CD1c-positive myeloid dendritic cell (primary cell): Measurements from ENCODE around the gene CROCC.
"Not testable (repeated sequence)": the region's sequence is repeated elsewhere in the genome, so short reads cannot be mapped to it uniquely, and the experiment has no call there.

Experiments
- DNase-seq: peaks from one replicate; pipeline ENCODE4 v3.0.0-alpha.2; 2016; ENCODE audit errors: extremely low spot score

Gene CROCC

GRCh38 chr1:16938351-16939321 lies 16.9 kb downstream of the CROCC start:
- DNase-seq = no peak

DNA sequence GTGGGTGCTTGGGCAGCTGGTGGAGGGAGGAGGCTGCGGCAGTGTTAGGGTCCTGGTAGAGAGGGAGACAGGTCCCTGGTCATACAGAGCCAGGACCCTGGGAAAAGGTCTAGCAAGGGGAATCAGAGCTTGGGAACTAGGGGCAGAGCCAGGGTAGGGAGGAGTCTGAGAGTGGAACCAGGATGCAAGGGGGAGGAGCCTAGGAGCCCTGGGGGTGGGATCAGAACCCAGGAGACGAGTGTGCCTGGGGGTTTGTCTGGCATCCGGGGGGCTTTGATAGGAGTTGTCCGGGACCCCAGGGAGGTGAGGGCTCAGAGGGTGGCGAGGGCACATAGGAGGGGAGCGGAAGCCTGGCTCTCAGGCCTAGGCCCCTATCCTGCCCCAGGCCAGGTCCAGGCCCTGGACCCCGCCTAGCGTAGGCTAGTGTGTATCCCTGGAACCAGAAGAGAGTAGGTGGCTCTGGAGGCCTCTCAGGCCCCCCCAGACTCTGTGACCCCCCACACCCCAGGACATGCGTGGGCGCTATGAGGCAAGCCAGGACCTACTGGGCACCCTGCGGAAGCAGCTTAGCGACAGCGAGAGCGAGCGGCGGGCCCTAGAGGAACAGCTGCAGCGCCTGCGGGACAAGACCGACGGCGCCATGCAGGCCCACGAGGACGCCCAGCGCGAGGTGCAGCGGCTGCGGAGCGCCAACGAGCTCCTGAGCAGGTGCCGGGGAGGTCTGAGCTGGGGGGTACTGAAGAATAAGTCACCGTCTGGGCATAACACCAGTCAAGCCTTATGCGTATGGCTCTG lies 17.9 kb downstream of the CROCC start:
- DNase-seq = not testable (repeated sequence)

GRCh38 chr1:16944038-16944437 lies 22.3 kb downstream of the CROCC start:
- no peak for DNase-seq

DNA sequence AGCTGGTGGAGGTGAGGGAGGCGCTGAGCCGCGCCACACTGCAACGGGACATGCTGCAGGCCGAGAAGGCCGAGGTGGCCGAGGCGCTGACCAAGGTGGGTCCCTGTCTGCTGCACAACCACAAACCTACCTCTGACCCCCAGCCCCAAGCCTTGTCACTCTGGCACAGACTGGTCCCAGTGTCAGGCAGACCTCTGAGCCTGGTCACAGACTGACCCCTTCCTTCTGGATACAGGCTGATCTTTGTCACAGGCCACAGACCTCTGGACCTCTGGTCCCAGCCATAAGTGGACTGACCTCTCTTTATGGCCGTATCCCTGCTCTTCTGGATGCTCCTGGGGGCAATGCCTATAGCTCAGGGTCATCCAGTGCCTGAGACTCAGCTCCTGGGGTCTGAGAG lies 23.8 kb downstream of the CROCC start:
- not testable (repeated sequence) for DNase-seq

DNA sequence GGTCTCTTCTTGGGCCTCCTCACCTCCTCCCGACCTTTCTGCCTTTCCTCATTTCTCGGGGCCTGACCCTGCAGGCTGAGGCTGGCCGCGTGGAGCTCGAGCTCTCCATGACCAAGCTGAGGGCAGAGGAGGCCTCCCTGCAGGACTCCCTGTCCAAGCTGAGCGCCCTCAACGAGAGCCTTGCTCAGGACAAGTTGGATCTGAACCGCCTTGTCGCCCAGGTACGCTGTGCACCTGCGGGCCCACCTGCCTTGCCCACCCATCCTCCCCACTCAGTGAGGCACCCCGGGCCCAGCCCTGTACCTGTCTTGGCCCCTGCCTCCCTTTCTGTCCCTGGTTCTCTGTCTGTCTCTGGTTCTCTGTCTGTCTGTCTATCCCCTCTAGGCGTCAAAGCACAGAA lies 24.5 kb downstream of the CROCC start:
- not testable (repeated sequence) for DNase-seq

DNA sequence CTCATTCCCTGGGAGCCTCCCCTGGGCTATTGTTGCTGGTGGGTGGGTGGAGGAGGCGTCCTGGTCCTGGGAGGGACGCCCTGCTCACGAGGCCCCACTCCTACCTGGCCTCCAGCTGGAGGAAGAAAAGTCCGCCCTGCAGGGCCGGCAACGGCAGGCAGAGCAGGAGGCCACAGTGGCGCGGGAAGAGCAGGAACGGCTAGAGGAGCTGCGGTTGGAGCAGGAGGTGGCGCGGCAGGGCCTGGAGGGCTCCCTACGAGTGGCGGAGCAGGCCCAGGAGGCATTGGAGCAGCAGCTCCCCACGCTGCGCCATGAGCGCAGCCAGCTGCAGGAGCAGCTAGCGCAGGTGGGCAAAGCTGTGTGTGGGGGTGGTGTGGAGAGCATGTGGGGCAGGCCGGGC lies 24.9 kb downstream of the CROCC start:
- no peak for DNase-seq

- DNase-seq = not testable (repeated sequence)
These were observed 26.7 kb downstream of the CROCC start for GRCh38 chr1:16948282-16948891.

DNA sequence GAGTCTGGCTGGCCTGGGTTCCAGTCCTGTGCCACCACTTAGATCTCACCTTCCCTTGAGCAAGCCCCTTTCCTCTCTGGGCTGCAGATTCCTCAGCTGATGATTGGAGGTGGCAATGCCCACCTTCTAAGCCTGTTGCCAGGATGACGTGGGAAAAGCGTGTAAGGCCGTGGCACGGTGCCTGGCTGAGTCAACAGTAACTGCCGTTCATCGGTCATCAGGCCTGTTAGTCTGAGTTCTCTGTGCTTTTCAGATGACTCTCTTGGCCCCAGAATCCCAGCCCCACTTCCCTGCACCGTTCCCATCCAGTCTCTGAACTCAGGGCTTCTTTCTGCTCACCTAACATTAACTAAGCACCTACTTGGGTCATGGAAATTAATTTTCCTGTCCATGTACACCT lies 27.3 kb downstream of the CROCC start:
- not testable (repeated sequence) for DNase-seq

DNA sequence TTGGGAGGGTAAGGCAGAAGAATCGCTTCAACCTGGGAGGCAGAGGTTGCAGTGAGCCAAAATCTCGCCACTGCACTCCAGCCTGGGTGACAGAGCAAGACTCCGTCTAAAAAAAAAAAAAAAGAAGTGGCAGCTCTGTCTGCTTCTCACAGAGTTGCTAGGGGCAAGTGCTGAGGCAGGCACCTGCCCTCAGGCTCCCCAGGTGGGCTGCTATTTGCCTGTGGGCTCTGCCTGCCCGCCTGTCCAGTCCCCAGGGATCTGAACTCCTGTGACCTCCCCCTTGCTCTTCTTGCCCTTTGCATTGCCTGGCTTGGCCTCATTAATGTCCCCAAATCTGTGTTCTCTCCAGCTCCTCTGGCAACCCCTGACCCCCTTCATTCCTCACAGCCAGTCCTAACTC lies 30.6 kb downstream of the CROCC start:
- not testable (repeated sequence) for DNase-seq

DNA sequence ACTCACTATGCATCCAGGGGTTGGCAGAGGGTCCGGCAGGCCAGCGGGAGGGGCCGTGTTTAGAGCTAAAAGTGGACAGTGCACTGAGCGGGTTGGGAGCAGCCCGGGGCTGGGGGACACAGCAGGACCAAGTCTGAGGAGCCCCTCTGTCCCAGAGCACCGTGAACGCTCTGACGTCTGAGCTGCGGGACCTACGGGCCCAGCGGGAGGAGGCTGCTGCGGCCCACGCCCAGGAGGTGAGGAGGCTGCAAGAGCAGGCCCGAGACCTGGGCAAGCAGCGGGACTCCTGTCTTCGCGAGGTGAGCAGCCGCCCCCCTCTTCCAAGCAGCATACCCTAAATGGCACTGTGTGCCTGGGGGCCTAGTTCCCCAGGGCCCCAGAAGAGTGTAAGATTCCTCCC lies 32.8 kb downstream of the CROCC start:
- DNase-seq = no peak

- no peak for DNase-seq
These were observed 33.5 kb downstream of the CROCC start for GRCh38 chr1:16955186-16955585.

DNA sequence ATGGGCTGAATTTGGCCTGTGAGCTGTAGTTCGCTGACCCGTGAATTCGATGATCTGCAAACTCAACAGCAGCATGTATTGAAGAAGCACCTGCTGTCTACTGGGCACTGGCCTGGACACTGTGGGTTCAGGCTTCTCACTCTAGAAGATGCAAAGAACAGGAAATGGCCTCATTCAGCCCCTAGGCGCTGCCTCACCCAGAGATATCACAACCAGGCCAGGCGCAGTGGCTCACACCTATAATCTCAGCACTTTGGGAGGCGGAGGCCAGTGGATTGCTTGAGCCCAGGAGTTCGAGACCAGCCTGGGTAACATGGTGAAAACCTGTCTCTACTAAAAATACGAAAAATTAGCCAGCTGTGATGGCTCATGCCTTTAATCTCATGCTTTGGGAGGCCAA lies 35.0 kb downstream of the CROCC start:
- DNase-seq = no peak

DNA sequence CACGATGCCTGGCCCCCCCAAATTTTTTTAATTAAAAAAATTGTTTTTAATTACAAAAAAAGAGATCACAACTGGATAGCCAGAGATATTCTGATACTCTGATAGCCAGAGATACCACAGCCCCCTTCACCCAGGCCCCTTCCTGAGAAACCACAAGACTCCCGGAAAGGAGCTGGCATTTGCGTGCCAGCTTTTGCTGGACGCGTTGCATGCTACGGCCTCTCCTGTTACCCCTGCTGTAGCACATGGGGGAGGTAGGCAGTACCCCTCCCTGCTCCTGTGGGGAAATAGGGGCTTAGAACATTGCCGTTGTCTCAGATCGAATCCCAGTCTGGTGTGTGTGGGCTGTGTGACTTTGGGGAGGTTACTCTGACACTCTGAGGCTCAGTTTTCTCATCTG lies 36.0 kb downstream of the CROCC start:
- no peak for DNase-seq

DNA sequence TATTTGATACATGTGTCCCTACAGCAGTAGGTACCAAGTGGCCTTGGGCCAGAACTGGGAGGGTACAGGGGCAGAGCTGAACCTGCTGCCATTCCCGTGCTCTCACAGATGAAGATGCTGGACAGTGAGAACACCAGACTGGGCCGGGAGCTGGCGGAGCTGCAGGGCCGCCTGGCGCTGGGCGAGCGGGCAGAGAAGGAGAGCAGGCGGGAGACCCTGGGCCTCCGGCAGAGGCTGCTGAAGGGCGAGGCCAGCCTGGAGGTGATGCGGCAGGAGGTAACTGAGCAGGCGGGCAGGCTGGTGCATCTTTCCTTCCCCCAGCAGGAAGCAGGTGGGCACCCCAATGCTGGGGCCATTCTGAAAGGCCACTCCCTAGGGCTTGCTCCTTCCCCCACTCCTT lies 36.7 kb downstream of the CROCC start:
- DNase-seq = no peak

- peak; percentile 85 for DNase-seq
These were observed 39.0 kb downstream of the CROCC start for GRCh38 chr1:16960560-16961296.

DNA sequence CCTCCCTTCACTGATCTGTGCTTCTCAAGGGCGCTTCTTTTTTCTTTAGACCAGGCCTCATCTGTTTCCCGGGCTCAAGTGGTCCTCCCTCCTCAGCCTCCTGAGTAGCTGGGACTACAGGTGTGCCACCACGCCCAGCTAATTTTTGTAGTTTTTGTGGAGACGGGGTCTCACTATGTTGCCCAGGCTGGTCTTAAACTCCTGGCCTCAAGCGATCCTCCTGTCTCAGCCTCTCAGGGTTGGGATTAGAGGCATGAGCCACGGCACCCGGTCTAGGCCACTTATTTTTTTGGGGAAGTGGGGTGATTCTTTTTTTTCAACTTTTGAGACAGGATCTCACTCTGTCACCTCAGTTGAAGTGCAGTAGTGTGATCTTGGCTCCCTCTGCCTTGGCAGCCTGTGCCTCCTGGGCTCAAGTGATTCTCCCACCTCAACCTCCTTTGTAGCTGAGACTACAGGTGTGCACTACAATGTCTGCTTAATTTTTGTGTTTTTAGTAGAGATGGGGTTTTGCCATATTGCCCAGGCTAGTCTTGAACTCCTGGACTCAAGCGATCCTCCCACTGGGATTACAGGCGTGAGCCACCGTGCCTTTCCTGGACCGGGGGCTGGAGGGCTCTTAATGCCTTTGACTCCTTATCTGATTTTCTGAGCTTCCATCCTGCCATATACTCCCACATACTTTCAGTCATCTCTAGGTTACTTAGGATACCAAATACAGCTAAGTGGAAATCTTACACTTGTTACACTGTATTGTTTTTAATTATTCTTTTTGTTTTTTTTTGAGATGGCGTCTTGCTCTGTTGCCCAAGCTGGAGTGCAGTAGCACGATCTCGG lies 39.8 kb downstream of the CROCC start:
- DNase-seq = no peak

GRCh38 chr1:16964169-16964568 lies 42.4 kb downstream of the CROCC start:
- DNase-seq = not testable (repeated sequence)

DNA sequence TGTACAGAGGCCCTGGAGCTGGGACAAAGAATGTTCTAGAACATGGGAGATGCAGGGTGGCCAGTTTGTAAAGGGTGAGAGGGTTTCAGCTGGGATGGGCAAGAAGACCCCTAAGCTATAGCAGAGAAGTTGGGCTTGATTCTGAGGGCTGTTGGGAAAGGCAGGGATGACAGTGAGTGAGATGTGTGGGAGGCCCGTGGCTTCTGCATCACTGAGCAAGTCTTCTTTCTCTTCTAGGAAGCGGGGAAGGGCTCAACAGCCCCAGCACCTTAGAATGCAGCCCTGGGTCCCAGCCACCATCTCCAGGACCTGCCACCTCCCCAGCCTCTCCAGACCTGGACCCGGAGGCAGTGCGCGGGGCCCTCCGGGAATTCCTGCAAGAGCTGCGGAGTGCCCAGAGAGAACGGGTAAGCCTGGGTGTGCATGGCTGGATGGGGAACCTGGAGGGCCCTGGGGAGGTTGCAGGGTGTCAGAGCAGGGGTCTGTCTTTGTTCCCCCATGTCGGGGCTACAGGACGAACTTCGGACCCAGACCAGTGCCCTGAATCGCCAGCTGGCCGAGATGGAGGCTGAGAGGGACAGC lies 43.8 kb downstream of the CROCC start:
- no peak for DNase-seq

- no peak for DNase-seq
These were observed 44.6 kb downstream of the CROCC start for GRCh38 chr1:16966282-16966681.

- DNase-seq = no peak
These were observed 45.4 kb downstream of the CROCC start for GRCh38 chr1:16967095-16967575.
